Measurements from ENCODE around the gene NFIB.

- TF ChIP-seq CTCF (conservative IDR thresholded peaks at IDR 0.05; ENCODE audit: low read length), result no peak
- TF ChIP-seq EZH2phosphoT487 (IDR thresholded peaks at IDR 0.05; ENCODE audit: borderline replicate concordance), result no peak
These were observed 32.1 kb downstream of the NFIB start for GRCh38 chr9:14281876-14282275.
